ENCODE results near the gene PCDHGA9. TPM values are rescaled to one million over a fixed set of nuclear protein-coding genes. Genes with fewer than 3 reads are reported as not detected.
"Not testable (repeated sequence)": the region's sequence is repeated elsewhere in the genome, so short reads cannot be mapped to it uniquely, and the experiment has no call there.

Gene PCDHGA9
- total RNA-seq, 2 donors from 2014 or later: 12.0 to 18.6 TPM

DNA sequence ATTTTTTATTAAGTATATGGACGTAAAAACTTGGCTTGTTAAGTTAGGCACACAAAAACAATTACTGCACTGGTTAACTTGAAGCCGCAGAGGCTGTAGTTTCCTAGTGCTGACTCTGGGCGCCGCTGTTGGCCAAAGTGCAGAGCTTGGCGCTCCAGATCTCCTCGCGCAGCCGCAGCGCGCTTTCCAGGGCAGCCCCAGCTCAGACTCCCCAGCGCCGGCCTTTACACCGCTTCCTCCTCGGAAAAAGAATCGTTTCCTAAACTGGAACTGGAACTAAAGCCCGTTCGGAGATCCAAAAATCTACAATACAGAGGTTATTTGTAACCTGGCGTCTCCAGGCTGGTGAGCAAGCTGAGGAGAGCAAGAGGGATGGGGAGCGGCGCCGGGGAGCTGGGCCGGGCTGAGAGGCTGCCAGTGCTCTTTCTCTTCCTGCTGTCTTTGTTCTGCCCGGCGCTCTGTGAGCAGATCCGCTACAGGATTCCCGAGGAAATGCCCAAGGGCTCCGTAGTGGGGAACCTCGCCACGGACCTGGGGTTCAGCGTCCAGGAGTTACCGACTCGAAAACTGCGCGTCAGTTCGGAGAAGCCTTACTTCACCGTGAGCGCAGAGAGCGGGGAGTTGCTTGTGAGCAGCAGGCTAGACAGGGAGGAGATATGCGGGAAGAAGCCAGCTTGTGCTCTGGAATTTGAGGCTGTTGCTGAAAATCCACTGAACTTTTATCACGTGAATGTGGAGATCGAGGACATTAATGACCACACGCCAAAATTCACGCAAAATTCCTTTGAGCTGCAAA lies 4.6 kb upstream of the PCDHGA9 start, which contains the start of gene PCDHGB5:
PCDHGB5 (plus strand) TSS at position 192 of the 796 bp plus-strand sequence; CDS start at position 373, 181 bp downstream.
- H3K9me3 ChIP-seq: peaks cover 88% of the 10 kb centered on the region
- not testable (repeated sequence) for H3K27me3 ChIP-seq (replicated peaks; ENCODE audit: insufficient read depth); DNase-seq (ENCODE audit: low spot score); ATAC-seq (ENCODE audit: insufficient number of reproducible peaks, low FRiP score, low read depth); H3K36me3 ChIP-seq; H3K27ac ChIP-seq; H3K4me1 ChIP-seq (ENCODE audit: control insufficient read depth in 1 of 2, low read depth in 2 of 2)
- H3K4me3 ChIP-seq: peak within 1 kb of the TSS; percentile 47
- TF ChIP-seq, protein P1, sequence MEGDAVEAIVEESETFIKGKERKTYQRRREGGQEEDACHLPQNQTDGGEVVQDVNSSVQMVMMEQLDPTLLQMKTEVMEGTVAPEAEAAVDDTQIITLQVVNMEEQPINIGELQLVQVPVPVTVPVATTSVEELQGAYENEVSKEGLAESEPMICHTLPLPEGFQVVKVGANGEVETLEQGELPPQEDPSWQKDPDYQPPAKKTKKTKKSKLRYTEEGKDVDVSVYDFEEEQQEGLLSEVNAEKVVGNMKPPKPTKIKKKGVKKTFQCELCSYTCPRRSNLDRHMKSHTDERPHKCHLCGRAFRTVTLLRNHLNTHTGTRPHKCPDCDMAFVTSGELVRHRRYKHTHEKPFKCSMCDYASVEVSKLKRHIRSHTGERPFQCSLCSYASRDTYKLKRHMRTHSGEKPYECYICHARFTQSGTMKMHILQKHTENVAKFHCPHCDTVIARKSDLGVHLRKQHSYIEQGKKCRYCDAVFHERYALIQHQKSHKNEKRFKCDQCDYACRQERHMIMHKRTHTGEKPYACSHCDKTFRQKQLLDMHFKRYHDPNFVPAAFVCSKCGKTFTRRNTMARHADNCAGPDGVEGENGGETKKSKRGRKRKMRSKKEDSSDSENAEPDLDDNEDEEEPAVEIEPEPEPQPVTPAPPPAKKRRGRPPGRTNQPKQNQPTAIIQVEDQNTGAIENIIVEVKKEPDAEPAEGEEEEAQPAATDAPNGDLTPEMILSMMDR (IDR thresholded peaks at IDR 0.05): peak; percentile 29

GRCh38 chr5:141398608-141399007 lies 4.0 kb upstream of the PCDHGA9 start:
- Histone ChIP-seq H3K4me3 (peak overlapping the region; percentile 33), H3K4me1 (ENCODE audit: control insufficient read depth in 1 of 2, low read depth in 2 of 2) (no peaks in the 10 kb centered on the region), H3K9me3 (peaks cover 88% of the 10 kb centered on the region), H3K27ac (no peak overlapping the region), H3K27me3 (replicated peaks; ENCODE audit: insufficient read depth) (no peaks in the 10 kb centered on the region), H3K36me3 (no peaks in the 10 kb centered on the region)
- TF ChIP-seq, protein P1 (IDR thresholded peaks at IDR 0.05): no peak
- DNase-seq (ENCODE audit: low spot score) (no peak), ATAC-seq (ENCODE audit: insufficient number of reproducible peaks, low FRiP score, low read depth) (no peak)

- no peaks in the 10 kb centered on the region for H3K27me3 ChIP-seq (replicated peaks; ENCODE audit: insufficient read depth)
- peak overlapping the region; percentile 24 for H3K4me3 ChIP-seq
- ATAC-seq (ENCODE audit: insufficient number of reproducible peaks, low FRiP score, low read depth) (no peak), DNase-seq (ENCODE audit: low spot score) (no peak)
- no peak overlapping the region for H3K27ac ChIP-seq
- H3K36me3 ChIP-seq: no peaks in the 10 kb centered on the region
- peaks cover 88% of the 10 kb centered on the region for H3K9me3 ChIP-seq
- no peaks in the 10 kb centered on the region for H3K4me1 ChIP-seq (ENCODE audit: control insufficient read depth in 1 of 2, low read depth in 2 of 2)
- TF ChIP-seq, protein P1 (IDR thresholded peaks at IDR 0.05): no peak
Observed at GRCh38 chr5:141399555-141400258, 2.9 kb upstream of the PCDHGA9 start.

DNA sequence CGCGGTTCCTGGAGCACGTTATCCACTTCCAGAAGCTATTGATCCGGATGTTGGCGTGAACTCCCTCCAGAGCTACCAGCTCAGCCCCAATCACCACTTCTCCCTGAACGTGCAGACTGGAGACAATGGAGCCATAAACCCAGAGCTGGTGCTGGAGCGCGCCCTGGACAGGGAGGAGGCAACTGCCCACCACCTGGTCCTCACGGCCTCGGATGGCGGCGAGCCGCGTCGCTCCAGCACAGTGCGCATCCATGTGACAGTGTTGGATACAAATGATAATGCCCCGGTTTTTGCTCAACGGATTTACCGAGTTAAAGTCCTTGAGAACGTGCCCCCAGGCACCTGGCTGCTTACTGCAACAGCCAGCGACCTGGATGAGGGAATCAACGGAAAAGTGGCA lies 809 bp downstream of the PCDHGA9 start:
- H3K27me3 ChIP-seq (replicated peaks; ENCODE audit: insufficient read depth): no peaks in the 10 kb centered on the region
- peaks cover 93% of the 10 kb centered on the region for H3K9me3 ChIP-seq
- TF ChIP-seq, protein P1 (IDR thresholded peaks at IDR 0.05): no peak
- peak overlapping the region; percentile 55 for H3K4me3 ChIP-seq
- no peak overlapping the region for H3K27ac ChIP-seq
- ATAC-seq (ENCODE audit: insufficient number of reproducible peaks, low FRiP score, low read depth): no peak
- H3K4me1 ChIP-seq (ENCODE audit: control insufficient read depth in 1 of 2, low read depth in 2 of 2): no peaks in the 10 kb centered on the region
- no peak for DNase-seq (ENCODE audit: low spot score)
- no peaks in the 10 kb centered on the region for H3K36me3 ChIP-seq

GRCh38 chr5:141407790-141408505 lies 5.4 kb downstream of the PCDHGA9 start, which contains the start of gene PCDHGB6:
TSS of gene PCDHGB6 (plus strand) at chr5:141408021. CDS start at chr5:141408203, 182 bp downstream.
- H3K27ac ChIP-seq; H3K36me3 ChIP-seq; DNase-seq (ENCODE audit: low spot score); H3K4me1 ChIP-seq (ENCODE audit: control insufficient read depth in 1 of 2, low read depth in 2 of 2); ATAC-seq (ENCODE audit: insufficient number of reproducible peaks, low FRiP score, low read depth); H3K27me3 ChIP-seq (replicated peaks; ENCODE audit: insufficient read depth): not testable (repeated sequence)
- Histone ChIP-seq H3K4me3 (peak within 1 kb of the TSS; percentile 49), H3K9me3 (peaks cover 99% of the 10 kb centered on the region)

Data from thoracic aorta (tissue), 2 donors.